Measurements from ENCODE around the gene CYLD.

- TF ChIP-seq, protein P1, sequence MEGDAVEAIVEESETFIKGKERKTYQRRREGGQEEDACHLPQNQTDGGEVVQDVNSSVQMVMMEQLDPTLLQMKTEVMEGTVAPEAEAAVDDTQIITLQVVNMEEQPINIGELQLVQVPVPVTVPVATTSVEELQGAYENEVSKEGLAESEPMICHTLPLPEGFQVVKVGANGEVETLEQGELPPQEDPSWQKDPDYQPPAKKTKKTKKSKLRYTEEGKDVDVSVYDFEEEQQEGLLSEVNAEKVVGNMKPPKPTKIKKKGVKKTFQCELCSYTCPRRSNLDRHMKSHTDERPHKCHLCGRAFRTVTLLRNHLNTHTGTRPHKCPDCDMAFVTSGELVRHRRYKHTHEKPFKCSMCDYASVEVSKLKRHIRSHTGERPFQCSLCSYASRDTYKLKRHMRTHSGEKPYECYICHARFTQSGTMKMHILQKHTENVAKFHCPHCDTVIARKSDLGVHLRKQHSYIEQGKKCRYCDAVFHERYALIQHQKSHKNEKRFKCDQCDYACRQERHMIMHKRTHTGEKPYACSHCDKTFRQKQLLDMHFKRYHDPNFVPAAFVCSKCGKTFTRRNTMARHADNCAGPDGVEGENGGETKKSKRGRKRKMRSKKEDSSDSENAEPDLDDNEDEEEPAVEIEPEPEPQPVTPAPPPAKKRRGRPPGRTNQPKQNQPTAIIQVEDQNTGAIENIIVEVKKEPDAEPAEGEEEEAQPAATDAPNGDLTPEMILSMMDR (IDR thresholded peaks at IDR 0.05; ENCODE audit: poor library complexity, severe bottlenecking): no peak
- TF ChIP-seq EP300 (conservative IDR thresholded peaks at IDR 0.05; ENCODE audit: poor library complexity, severe bottlenecking) (no peak), EZH2 (IDR thresholded peaks at IDR 0.05; ENCODE audit: borderline replicate concordance, insufficient read depth, low read length, poor library complexity, severe bottlenecking) (no peak), SMC3 (conservative IDR thresholded peaks at IDR 0.05; ENCODE audit: poor library complexity) (no peak), POLR2AphosphoS5 (IDR thresholded peaks at IDR 0.05) (no peak)
- TF ChIP-seq, protein P2, sequence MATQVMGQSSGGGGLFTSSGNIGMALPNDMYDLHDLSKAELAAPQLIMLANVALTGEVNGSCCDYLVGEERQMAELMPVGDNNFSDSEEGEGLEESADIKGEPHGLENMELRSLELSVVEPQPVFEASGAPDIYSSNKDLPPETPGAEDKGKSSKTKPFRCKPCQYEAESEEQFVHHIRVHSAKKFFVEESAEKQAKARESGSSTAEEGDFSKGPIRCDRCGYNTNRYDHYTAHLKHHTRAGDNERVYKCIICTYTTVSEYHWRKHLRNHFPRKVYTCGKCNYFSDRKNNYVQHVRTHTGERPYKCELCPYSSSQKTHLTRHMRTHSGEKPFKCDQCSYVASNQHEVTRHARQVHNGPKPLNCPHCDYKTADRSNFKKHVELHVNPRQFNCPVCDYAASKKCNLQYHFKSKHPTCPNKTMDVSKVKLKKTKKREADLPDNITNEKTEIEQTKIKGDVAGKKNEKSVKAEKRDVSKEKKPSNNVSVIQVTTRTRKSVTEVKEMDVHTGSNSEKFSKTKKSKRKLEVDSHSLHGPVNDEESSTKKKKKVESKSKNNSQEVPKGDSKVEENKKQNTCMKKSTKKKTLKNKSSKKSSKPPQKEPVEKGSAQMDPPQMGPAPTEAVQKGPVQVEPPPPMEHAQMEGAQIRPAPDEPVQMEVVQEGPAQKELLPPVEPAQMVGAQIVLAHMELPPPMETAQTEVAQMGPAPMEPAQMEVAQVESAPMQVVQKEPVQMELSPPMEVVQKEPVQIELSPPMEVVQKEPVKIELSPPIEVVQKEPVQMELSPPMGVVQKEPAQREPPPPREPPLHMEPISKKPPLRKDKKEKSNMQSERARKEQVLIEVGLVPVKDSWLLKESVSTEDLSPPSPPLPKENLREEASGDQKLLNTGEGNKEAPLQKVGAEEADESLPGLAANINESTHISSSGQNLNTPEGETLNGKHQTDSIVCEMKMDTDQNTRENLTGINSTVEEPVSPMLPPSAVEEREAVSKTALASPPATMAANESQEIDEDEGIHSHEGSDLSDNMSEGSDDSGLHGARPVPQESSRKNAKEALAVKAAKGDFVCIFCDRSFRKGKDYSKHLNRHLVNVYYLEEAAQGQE (IDR thresholded peaks at IDR 0.05; ENCODE audit: borderline replicate concordance): no peak
Observed at GRCh38 chr16:50801036-50801435, 59.1 kb downstream of the CYLD start.

All from neural cell (in vitro differentiated cells).